ENCODE results near the gene TMEM63B. TPM values are rescaled to one million over a fixed set of nuclear protein-coding genes. Genes with fewer than 3 reads are reported as not detected.

Gene TMEM63B
- total and polyA plus RNA-seq, 2 donors (not counting 1 experiment from before 2014, with no cell fraction given): 15.4 to 19.1 TPM

DNA sequence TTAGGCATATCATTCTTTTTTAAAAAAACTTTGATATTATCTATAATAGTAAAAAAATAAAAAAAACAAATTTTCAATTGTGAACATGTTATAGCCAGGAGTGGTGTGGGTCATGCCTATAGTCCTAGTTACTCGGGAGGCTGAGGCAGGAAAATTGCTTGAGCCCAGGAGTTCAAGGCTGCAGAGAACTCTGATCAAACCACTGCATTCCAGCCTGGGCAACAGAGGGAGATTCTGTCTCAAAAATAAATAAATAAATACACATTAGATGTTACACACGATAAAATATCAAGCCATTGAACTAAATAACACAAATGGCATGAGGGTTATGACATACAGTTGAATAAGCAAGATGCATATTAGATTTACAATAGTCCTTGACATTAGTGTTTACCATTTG lies 61.5 kb downstream of the TMEM63B start:
- H3K27me3 Mint-ChIP-seq: peaks cover 30% of the 10 kb centered on the region
- intact Hi-C loops (cut with micrococcal nuclease): no loop called here
- H3K4me1 ChIP-seq (ENCODE audit: control insufficient read depth in 2 of 2, insufficient read depth in 2 of 2, low read length in 2 of 2): no peaks in the 10 kb centered on the region
- no peak overlapping the region for H3K4me3 ChIP-seq (ENCODE audit: control extremely low read depth in 1 of 5, extremely low read depth in 1 of 5, insufficient read depth in 1 of 5, low read depth in 2 of 5, low read length in 4 of 5)
- no CpG with 5 or more reads among the region's 2 CpGs for WGBS (ENCODE audit: insufficient coverage)
- DNase-seq (no peak), ATAC-seq (ENCODE audit: low read depth) (no peak)
- H3K27me3 ChIP-seq (replicated peaks in 1 of 4; ENCODE audit: control extremely low read depth in 1 of 4, control insufficient read depth in 3 of 4, insufficient read depth in 4 of 4, low read length in 3 of 4): peaks cover 0 to 11% (median 0%) of the 10 kb centered on the region in 4 experiments
- POLR2A ChIA-PET: no interaction called here
- no peak overlapping the region for H3K27ac ChIP-seq (ENCODE audit: low read length in 2 of 2)
- H4K20me1 ChIP-seq (ENCODE audit: control insufficient read depth, insufficient read depth, low read length, poor library complexity, severe bottlenecking): no peaks in the 10 kb centered on the region
- CTCF ChIA-PET: interaction anchor here (0.6 kb wide), 1 partner anchor 32 kb away, joined by 3 read pairs; no protein-coding TSS in a partner anchor
- no peak overlapping the region for H3K4me3 Mint-ChIP-seq
- no peaks in the 10 kb centered on the region for H3K36me3 ChIP-seq (replicated peaks in 1 of 2; ENCODE audit: control extremely low read depth in 1 of 2, control insufficient read depth in 1 of 2, extremely low read depth in 1 of 2, insufficient read depth in 2 of 2, low read length in 1 of 2)
- no peaks in the 10 kb centered on the region for H3K9me3 Mint-ChIP-seq (ENCODE audit: insufficient read depth)
- H3K4me2 ChIP-seq (replicated peaks; ENCODE audit: low read depth, low read length, poor library complexity, severe bottlenecking): no peak overlapping the region
- no peaks in the 10 kb centered on the region for H3K9me3 ChIP-seq (ENCODE audit: control extremely low read depth in 1 of 3, control insufficient read depth in 2 of 3, insufficient read depth in 1 of 3, low read length in 2 of 3)
- H2AFZ ChIP-seq (ENCODE audit: insufficient read depth, low read depth, low read length, poor library complexity, severe bottlenecking): no peak overlapping the region
- H3K27ac Mint-ChIP-seq: no peak overlapping the region
- TF ChIP-seq EZH2 (IDR thresholded peaks at IDR 0.05; ENCODE audit: borderline replicate concordance, insufficient read depth, low read depth, low read length, poor library complexity, severe bottlenecking): no peak
- TF ChIP-seq, protein P1, sequence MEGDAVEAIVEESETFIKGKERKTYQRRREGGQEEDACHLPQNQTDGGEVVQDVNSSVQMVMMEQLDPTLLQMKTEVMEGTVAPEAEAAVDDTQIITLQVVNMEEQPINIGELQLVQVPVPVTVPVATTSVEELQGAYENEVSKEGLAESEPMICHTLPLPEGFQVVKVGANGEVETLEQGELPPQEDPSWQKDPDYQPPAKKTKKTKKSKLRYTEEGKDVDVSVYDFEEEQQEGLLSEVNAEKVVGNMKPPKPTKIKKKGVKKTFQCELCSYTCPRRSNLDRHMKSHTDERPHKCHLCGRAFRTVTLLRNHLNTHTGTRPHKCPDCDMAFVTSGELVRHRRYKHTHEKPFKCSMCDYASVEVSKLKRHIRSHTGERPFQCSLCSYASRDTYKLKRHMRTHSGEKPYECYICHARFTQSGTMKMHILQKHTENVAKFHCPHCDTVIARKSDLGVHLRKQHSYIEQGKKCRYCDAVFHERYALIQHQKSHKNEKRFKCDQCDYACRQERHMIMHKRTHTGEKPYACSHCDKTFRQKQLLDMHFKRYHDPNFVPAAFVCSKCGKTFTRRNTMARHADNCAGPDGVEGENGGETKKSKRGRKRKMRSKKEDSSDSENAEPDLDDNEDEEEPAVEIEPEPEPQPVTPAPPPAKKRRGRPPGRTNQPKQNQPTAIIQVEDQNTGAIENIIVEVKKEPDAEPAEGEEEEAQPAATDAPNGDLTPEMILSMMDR (IDR thresholded peaks at IDR 0.05): no peak
- H3K79me2 ChIP-seq (ENCODE audit: control insufficient read depth, insufficient read depth, low read length): no peaks in the 10 kb centered on the region
- no peak overlapping the region for H3K9ac ChIP-seq (ENCODE audit: low read length)
- H3K4me1 Mint-ChIP-seq: no peaks in the 10 kb centered on the region

DNA sequence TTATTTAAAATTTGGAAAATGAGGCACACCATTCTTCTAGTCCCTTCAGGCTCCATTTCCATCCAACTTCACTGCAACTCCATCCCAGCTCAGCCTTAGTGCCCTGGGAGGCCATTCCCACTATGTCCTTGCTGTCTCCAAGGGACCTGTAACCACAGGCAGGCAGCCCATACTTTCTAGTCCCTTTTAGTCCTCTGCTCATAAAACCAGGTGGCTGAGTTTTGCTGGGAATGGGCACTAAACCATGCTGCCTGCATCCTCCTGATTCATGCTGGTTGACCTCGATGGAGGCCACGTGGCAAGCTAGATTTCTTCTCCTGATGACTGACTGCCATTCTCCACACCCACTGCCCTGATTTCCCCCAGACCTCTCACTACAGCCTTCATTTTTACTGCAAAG lies 61.9 kb downstream of the TMEM63B start:
- peaks cover 0 to 8% (median 0%) of the 10 kb centered on the region in 4 experiments for H3K27me3 ChIP-seq (replicated peaks in 1 of 4; ENCODE audit: control extremely low read depth in 1 of 4, control insufficient read depth in 3 of 4, insufficient read depth in 4 of 4, low read length in 3 of 4)
- H3K4me2 ChIP-seq (replicated peaks; ENCODE audit: low read depth, low read length, poor library complexity, severe bottlenecking): no peak overlapping the region
- H3K9me3 ChIP-seq (ENCODE audit: control extremely low read depth in 1 of 3, control insufficient read depth in 2 of 3, insufficient read depth in 1 of 3, low read length in 2 of 3): no peaks in the 10 kb centered on the region
- H3K4me3 ChIP-seq (ENCODE audit: control extremely low read depth in 1 of 5, extremely low read depth in 1 of 5, insufficient read depth in 1 of 5, low read depth in 2 of 5, low read length in 4 of 5): no peak overlapping the region
- H3K9ac ChIP-seq (ENCODE audit: low read length): no peak overlapping the region
- H2AFZ ChIP-seq (ENCODE audit: insufficient read depth, low read depth, low read length, poor library complexity, severe bottlenecking): no peak overlapping the region
- ATAC-seq (ENCODE audit: low read depth) (no peak), DNase-seq (no peak)
- 62% methylated on average over 2 of the region's 2 CpGs for WGBS (ENCODE audit: insufficient coverage)
- no peak overlapping the region for H3K4me3 Mint-ChIP-seq
- H3K36me3 ChIP-seq (replicated peaks in 1 of 2; ENCODE audit: control extremely low read depth in 1 of 2, control insufficient read depth in 1 of 2, extremely low read depth in 1 of 2, insufficient read depth in 2 of 2, low read length in 1 of 2): no peaks in the 10 kb centered on the region
- no peaks in the 10 kb centered on the region for H3K4me1 ChIP-seq (ENCODE audit: control insufficient read depth in 2 of 2, insufficient read depth in 2 of 2, low read length in 2 of 2)
- no peaks in the 10 kb centered on the region for H3K4me1 Mint-ChIP-seq
- H4K20me1 ChIP-seq (ENCODE audit: control insufficient read depth, insufficient read depth, low read length, poor library complexity, severe bottlenecking): no peaks in the 10 kb centered on the region
- H3K27ac ChIP-seq (ENCODE audit: low read length in 2 of 2): no peak overlapping the region
- ChIA-PET POLR2A (no interaction called here), CTCF (interaction anchor here (0.6 to 1.5 kb wide), 4 partner anchors 17 to 93 kb away, joined by 3 to 4 read pairs (median 4); no protein-coding TSS in a partner anchor)
- intact Hi-C loops (cut with micrococcal nuclease): no loop called here
- TF ChIP-seq, protein P1 (IDR thresholded peaks at IDR 0.05): no peak
- no peak for TF ChIP-seq EZH2 (IDR thresholded peaks at IDR 0.05; ENCODE audit: borderline replicate concordance, insufficient read depth, low read depth, low read length, poor library complexity, severe bottlenecking)
- no peaks in the 10 kb centered on the region for H3K9me3 Mint-ChIP-seq (ENCODE audit: insufficient read depth)
- H3K27me3 Mint-ChIP-seq: peaks cover 28% of the 10 kb centered on the region
- H3K79me2 ChIP-seq (ENCODE audit: control insufficient read depth, insufficient read depth, low read length): no peaks in the 10 kb centered on the region
- no peak overlapping the region for H3K27ac Mint-ChIP-seq
